Fibroblast of skin of right quadriceps (primary cell): ENCODE results near the gene SELENOH.
A peak's percentile ranks its signal among the peaks of the same experiment; 100 is the strongest.

Source experiments
- DNase-seq: peaks from one replicate; pipeline ENCODE4 v3.0.0-alpha.2; 2013

The SELENOH gene

GRCh38 chr11:57786436-57786835 is 45.1 kb downstream of the SELENOH start:
- peak; percentile 67 for DNase-seq

GRCh38 chr11:57787006-57787604 is 45.8 kb downstream of the SELENOH start:
- no peak for DNase-seq

- DNase-seq, result no peak
Observed at GRCh38 chr11:57787920-57788702, 46.8 kb downstream of the SELENOH start.

- no peak for DNase-seq
Observed at GRCh38 chr11:57788703-57789088, 47.4 kb downstream of the SELENOH start.

- no peak for DNase-seq
Observed at GRCh38 chr11:57791321-57792059, 50.2 kb downstream of the SELENOH start.

GRCh38 chr11:57792060-57792541 is 50.8 kb downstream of the SELENOH start:
- DNase-seq, result peak; percentile 26

GRCh38 chr11:57792870-57793269 is 51.6 kb downstream of the SELENOH start:
- no peak for DNase-seq
